22Rv1 (cell line): ENCODE results near the gene EVI5.

ENCODE experiments used
- CTCF ChIP-seq: fragments of 450-650 bp; IDR thresholded peaks from 2 replicates; pipeline ENCODE4 v1.5.1; 2017; ENCODE audit warnings: mild to moderate bottlenecking
- ZFX ChIP-seq: fragments of 450-650 bp; IDR thresholded peaks from 2 replicates; pipeline ENCODE4 v1.6.1; 2017; ENCODE audit warnings: antibody characterized with exemption, borderline replicate concordance

GRCh38 chr1:92482665-92483609 is 302.0 kb downstream of the EVI5 start:
- no peak for TF ChIP-seq CTCF
- TF ChIP-seq ZFX = no peak
